ENCODE measurements around the gene HAUS7.
"Not testable (repeated sequence)": the region's sequence is repeated elsewhere in the genome, so short reads cannot be mapped to it uniquely, and the experiment has no call there.

The HAUS7 gene

DNA sequence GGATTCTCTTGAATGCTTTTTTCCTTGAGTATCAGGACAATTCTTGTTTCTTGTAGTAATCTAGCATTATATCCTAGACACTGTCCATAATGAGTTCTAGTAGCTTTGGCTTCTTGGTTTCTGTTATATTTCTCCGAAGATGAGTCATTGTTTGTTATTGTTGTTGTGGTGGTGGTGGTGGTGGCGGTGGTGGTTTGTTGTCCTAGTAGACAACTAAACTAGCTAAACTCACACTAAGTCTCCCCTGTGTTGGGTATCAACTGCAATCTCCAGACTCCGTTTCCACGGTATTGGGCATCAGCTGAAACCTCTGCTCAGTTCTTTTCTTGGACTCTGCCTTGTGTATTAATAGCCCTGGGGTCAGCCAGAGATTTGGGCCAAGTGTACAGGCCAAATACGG, 66.0 kb downstream of the HAUS7 start:
- in situ Hi-C loops (cut with HindIII; ENCODE audit: low pct_ligation_motif_present, low pct_unique_long_range_greater_than_20kb, low sequenced_read_pairs); DNase-seq: not testable (repeated sequence)

- in situ Hi-C loops (cut with HindIII; ENCODE audit: low pct_ligation_motif_present, low pct_unique_long_range_greater_than_20kb, low sequenced_read_pairs): no loop called here
- DNase-seq: no peak
Observed at GRCh38 chrX:153401133-153401764, 69.1 kb downstream of the HAUS7 start, which contains the start of gene PNMA6E. Gene PNMA6E, minus strand, starts transcription at chrX:153401350. Its CDS starts 2,501 bp downstream, at chrX:153398849.

- DNase-seq: peak; percentile 50
- in situ Hi-C loops (cut with HindIII; ENCODE audit: low pct_ligation_motif_present, low pct_unique_long_range_greater_than_20kb, low sequenced_read_pairs): no loop called here
Observed at GRCh38 chrX:153400146-153401132, 69.9 kb downstream of the HAUS7 start.

DNA sequence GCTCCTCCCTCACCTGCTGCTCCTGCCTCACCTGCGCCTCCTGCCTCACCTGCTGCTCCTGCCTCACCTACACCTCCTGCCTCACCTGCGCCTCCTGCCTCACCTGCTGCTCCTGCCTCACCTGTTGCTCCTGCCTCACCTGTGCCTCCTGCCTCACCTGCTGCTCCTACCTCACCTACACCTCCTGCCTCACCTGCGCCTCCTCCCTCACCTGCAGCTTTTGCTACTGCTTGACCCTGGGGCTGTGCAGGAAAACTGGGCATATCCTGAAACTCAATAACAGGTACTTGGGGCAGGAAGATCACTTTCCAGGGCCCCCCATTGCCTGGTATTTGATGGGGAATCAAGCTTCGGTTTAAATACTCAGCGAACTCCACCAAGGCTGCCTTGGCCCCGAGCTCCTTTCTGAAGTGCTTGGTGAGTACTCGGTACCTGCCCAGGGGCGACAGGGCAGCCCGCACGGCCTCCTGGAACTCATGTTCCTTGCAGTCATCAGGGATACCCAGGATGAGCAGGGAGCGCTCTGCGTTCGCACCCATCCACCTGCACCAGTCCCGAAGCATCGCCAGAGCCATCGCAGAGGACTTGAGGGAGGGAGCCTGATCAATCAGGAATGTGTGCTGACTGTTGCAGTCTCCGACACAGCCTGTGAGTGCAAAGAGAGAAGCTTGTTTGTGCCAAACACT, 72.0 kb downstream of the HAUS7 start:
- in situ Hi-C loops (cut with HindIII; ENCODE audit: low pct_ligation_motif_present, low pct_unique_long_range_greater_than_20kb, low sequenced_read_pairs): no loop called here
- no peak for DNase-seq
